Type B pancreatic cell (in vitro differentiated cells): ENCODE data around the gene RNF168. TPM values are rescaled to one million over a fixed set of nuclear protein-coding genes. Genes with fewer than 3 reads are reported as not detected.
"Not testable (repeated sequence)": the region's sequence is repeated elsewhere in the genome, so short reads cannot be mapped to it uniquely, and the experiment has no call there.

ENCODE experiments used
- DNase-seq: peaks from one replicate; pipeline ENCODE4 v3.0.0; 2021; ENCODE audit warnings: mixed read lengths; ENCODE audit not compliant: unreplicated experiment; ENCODE audit errors: extremely low spot score
- H3K27ac Mint-ChIP-seq: 2 replicates; pipeline ENCODE4 v1.8.0; 2021; ENCODE audit warnings: mild to moderate bottlenecking, mixed read lengths
- H3K27me3 Mint-ChIP-seq: 2 replicates; pipeline ENCODE4 v1.8.0; 2021; ENCODE audit warnings: mixed read lengths
- H3K36me3 Mint-ChIP-seq: 2 replicates; pipeline ENCODE4 v1.8.0; 2021; ENCODE audit warnings: mixed read lengths
- H3K4me1 Mint-ChIP-seq: one replicate; pipeline ENCODE4 v1.8.0; 2021; ENCODE audit warnings: mixed read lengths; ENCODE audit not compliant: unreplicated experiment
- H3K4me3 Mint-ChIP-seq: 2 replicates; pipeline ENCODE4 v1.8.0; 2021; ENCODE audit warnings: mild to moderate bottlenecking, mixed read lengths
- H3K9me3 Mint-ChIP-seq: 2 replicates; pipeline ENCODE4 v1.8.0; 2021; ENCODE audit warnings: mixed read lengths
- total RNA-seq: library from RNA; stranded (reverse); gene quantifications from 2 replicates; pipeline ENCODE4 v1.2.1, GENCODE V29; 2021; ENCODE audit warnings: low replicate concordance
- TF ChIP-seq, protein P1 (sequence below): fragments of 200-600 bp; sonication (generic); conservative IDR thresholded peaks from 2 replicates; pipeline ENCODE4 v1.5.0; 2021; ENCODE audit warnings: antibody characterized with exemption, mild to moderate bottlenecking

Gene RNF168
- total RNA-seq, 1 donor from 2014 or later: 23.5 TPM

DNA sequence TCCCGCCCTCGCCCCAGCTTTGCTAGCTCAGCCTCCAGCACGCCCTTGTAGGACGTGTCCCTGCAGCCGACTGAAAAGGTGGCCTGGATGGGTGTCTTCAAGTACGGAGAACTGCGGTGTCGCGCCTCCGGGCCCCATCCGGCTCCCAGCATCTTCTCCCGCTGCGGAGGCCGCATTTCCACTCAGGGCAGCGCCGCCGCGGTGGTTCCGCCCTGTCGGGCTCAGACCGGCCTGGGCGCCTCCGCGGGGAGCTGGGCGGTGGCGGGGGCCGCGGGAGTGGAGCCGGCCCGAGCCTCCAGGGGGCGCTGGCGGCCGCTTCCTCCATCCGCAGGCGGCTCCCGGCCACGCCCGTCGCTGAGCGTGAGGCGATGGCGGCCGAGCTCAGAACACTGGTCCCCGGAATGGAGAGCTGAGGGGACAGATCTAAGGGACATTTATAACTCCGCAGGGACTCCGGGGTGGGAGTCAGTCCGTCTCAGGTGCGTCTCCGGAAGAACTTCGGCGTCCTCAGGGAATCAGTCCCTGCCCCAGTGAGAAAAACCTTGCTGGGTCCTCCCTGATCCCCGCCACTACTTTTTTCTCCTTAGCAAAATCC lies 25.2 kb upstream of the RNF168 start:
- Mint-ChIP-seq H3K27me3 (peaks cover 31% of the 10 kb centered on the region), H3K4me1 (no peaks in the 10 kb centered on the region), H3K36me3 (no peaks in the 10 kb centered on the region), H3K27ac (no peak overlapping the region), H3K9me3 (peaks cover 10% of the 10 kb centered on the region), H3K4me3 (peak overlapping the region; percentile 41)
- peak; percentile 87 for DNase-seq
- TF ChIP-seq, protein P1, sequence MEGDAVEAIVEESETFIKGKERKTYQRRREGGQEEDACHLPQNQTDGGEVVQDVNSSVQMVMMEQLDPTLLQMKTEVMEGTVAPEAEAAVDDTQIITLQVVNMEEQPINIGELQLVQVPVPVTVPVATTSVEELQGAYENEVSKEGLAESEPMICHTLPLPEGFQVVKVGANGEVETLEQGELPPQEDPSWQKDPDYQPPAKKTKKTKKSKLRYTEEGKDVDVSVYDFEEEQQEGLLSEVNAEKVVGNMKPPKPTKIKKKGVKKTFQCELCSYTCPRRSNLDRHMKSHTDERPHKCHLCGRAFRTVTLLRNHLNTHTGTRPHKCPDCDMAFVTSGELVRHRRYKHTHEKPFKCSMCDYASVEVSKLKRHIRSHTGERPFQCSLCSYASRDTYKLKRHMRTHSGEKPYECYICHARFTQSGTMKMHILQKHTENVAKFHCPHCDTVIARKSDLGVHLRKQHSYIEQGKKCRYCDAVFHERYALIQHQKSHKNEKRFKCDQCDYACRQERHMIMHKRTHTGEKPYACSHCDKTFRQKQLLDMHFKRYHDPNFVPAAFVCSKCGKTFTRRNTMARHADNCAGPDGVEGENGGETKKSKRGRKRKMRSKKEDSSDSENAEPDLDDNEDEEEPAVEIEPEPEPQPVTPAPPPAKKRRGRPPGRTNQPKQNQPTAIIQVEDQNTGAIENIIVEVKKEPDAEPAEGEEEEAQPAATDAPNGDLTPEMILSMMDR: peak; percentile 89

DNA sequence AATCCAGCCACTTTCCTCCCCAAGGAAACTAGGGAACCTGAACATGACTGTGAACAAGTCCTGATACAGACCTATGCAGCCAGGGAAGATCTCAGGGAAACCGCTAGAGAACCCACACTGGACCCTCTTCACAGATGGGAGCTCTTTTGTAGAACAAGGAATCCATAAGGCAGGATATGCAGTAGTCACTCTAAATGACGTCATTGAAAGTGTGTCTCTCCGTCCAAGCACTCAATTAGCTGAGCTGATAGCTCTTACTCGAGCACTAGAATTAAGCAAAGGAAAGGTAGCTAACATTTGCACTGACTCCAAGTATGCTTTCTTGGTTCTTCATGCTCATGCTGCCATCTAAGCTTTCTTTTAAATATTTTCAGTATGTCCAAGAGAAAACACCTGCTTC lies 21.6 kb upstream of the RNF168 start:
- no peak for DNase-seq
- H3K36me3 Mint-ChIP-seq: peaks cover 5% of the 10 kb centered on the region
- H3K27me3 Mint-ChIP-seq: peaks cover 8% of the 10 kb centered on the region
- no peaks in the 10 kb centered on the region for H3K4me1 Mint-ChIP-seq
- TF ChIP-seq, protein P1: no peak
- H3K9me3 Mint-ChIP-seq: peaks cover 10% of the 10 kb centered on the region
- H3K4me3 Mint-ChIP-seq: no peak overlapping the region
- H3K27ac Mint-ChIP-seq: no peak overlapping the region

DNA sequence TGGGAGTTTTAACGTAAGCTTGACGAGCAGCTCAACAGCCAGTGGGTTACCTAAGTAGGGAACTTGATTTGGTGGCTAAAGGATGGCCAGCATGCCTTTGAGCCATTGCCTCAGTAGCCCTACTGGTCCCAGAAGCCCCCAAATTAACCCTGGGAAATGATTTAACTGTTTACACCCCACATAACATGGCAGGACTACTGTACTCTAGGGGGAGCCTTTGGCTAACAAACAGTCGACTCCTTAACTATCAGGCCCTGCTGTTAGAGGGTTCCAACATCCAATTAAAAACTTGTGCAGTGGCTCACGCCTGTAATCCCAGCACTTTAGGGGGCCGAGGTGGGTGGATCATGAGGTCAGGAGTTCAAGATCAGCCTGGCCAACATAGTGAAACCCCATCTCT lies 21.0 kb upstream of the RNF168 start:
- peaks cover 10% of the 10 kb centered on the region for H3K9me3 Mint-ChIP-seq
- H3K4me3 Mint-ChIP-seq: no peak overlapping the region
- no peak for DNase-seq
- peaks cover 7% of the 10 kb centered on the region for H3K27me3 Mint-ChIP-seq
- TF ChIP-seq, protein P1: no peak
- H3K27ac Mint-ChIP-seq: no peak overlapping the region
- H3K4me1 Mint-ChIP-seq: no peaks in the 10 kb centered on the region
- H3K36me3 Mint-ChIP-seq: peaks cover 5% of the 10 kb centered on the region

DNA sequence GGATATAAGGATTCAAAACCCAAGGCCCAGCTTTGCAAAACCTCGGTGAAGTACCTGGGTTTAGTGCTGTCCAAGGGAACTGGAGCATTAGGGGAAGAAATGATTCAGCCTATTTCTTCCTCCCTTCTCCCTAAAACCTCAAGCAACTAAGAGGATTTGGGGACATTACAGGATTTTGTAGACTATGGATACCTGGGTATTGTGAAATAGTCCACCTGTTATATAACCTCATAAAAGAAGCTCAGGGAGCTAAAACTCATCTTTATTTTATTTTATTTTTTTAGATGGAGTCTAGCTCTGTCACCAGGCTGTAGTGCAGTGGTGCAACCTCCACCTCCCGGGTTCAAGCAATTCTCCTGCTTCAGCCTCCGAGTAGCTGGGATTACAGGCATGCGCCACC lies 20.3 kb upstream of the RNF168 start:
- TF ChIP-seq, protein P1: no peak
- H3K4me3 Mint-ChIP-seq: no peak overlapping the region
- DNase-seq: no peak
- no peak overlapping the region for H3K27ac Mint-ChIP-seq
- H3K36me3 Mint-ChIP-seq: peaks cover 5% of the 10 kb centered on the region
- H3K27me3 Mint-ChIP-seq: peaks cover 7% of the 10 kb centered on the region
- no peaks in the 10 kb centered on the region for H3K4me1 Mint-ChIP-seq
- peaks cover 14% of the 10 kb centered on the region for H3K9me3 Mint-ChIP-seq

DNA sequence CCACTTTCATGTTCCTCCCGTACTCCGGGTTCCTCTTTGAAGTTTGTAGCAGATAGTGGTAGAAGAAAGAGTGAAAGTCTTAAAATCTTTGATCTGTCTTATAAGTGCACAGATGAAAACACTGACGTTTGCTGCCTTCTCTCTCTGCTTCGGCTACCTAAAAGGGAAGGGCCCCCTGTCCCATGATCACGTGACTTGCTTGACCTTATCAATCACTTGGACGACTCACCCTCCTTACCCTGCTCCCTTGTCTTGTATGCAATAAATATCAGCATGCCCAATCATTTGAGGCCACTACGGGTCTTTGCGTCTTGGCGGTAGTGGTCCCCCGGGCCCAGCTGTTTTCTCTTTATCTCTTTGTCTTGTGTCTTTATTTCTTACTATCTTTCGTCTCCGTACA lies 17.7 kb upstream of the RNF168 start:
- DNase-seq, H3K27me3 Mint-ChIP-seq, H3K36me3 Mint-ChIP-seq, H3K4me1 Mint-ChIP-seq, H3K4me3 Mint-ChIP-seq, H3K27ac Mint-ChIP-seq: not testable (repeated sequence)
- peaks cover 15% of the 10 kb centered on the region for H3K9me3 Mint-ChIP-seq

DNA sequence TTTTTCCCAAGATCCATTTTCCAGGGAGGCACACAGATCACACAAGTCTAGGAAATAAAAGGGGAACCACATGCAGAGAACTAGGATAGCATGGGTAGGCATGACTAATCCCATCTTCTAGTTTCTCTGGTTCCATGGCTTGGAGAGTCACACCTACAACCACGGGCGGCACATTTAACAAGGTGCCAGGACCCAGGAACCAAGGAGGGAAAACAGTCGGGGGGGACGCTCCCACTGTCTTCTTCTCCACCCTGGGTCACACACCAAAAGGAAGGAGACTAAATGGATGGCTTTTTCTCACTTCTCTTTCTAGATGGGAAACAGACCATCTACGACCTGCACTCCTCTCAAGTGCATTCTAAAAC lies 16.1 kb upstream of the RNF168 start:
- Mint-ChIP-seq H3K4me1 (no peaks in the 10 kb centered on the region), H3K36me3 (peaks cover 5% of the 10 kb centered on the region), H3K9me3 (peaks cover 15% of the 10 kb centered on the region), H3K27ac (no peak overlapping the region), H3K27me3 (peaks cover 3% of the 10 kb centered on the region), H3K4me3 (no peak overlapping the region)
- TF ChIP-seq, protein P1: no peak
- DNase-seq: no peak
